ENCODE data around the gene JAG2. TPM values are rescaled to one million over a fixed set of nuclear protein-coding genes. Genes with fewer than 3 reads are reported as not detected.

Gene JAG2
- total and polyA plus RNA-seq, 2 experiments from 2014 or later: 12.4 to 30.7 TPM

GRCh38 chr14:105213361-105213760 lies 44.8 kb upstream of the JAG2 start:
- Histone ChIP-seq H3K27me3 (no peaks in the 10 kb centered on the region), H3K4me3 (no peak overlapping the region), H3K36me3 (peaks cover 10% of the 10 kb centered on the region), H3K9me3 (ENCODE audit: low read depth) (no peaks in the 10 kb centered on the region), H3K27ac (no peak overlapping the region), H3K4me1 (ENCODE audit: low read depth) (no peaks in the 10 kb centered on the region)
- DNase-seq (ENCODE audit: low read depth in 1 of 2, low spot score in 1 of 2): no peak
- TF ChIP-seq CTCF (IDR thresholded peaks at IDR 0.05; ENCODE audit: low read depth, low read length): no peak

GRCh38 chr14:105212541-105213300 lies 44.1 kb upstream of the JAG2 start:
- H3K4me3 ChIP-seq: no peak overlapping the region
- H3K4me1 ChIP-seq (ENCODE audit: low read depth): no peaks in the 10 kb centered on the region
- H3K27ac ChIP-seq: no peak overlapping the region
- no peak for TF ChIP-seq CTCF (IDR thresholded peaks at IDR 0.05; ENCODE audit: low read depth, low read length)
- H3K9me3 ChIP-seq (ENCODE audit: low read depth): no peaks in the 10 kb centered on the region
- no peaks in the 10 kb centered on the region for H3K27me3 ChIP-seq
- peaks cover 8% of the 10 kb centered on the region for H3K36me3 ChIP-seq
- no peak for DNase-seq (ENCODE audit: low read depth in 1 of 2, low spot score in 1 of 2)

GRCh38 chr14:105211758-105212089 lies 43.1 kb upstream of the JAG2 start:
- no peaks in the 10 kb centered on the region for H3K4me1 ChIP-seq (ENCODE audit: low read depth)
- no peaks in the 10 kb centered on the region for H3K27me3 ChIP-seq
- H3K9me3 ChIP-seq (ENCODE audit: low read depth): no peaks in the 10 kb centered on the region
- no peak overlapping the region for H3K27ac ChIP-seq
- peaks cover 3% of the 10 kb centered on the region for H3K36me3 ChIP-seq
- TF ChIP-seq CTCF (IDR thresholded peaks at IDR 0.05; ENCODE audit: low read depth, low read length): no peak
- no peak overlapping the region for H3K4me3 ChIP-seq
- no peak for DNase-seq (ENCODE audit: low read depth in 1 of 2, low spot score in 1 of 2)

GRCh38 chr14:105211086-105211757 lies 42.6 kb upstream of the JAG2 start:
- no peak for TF ChIP-seq CTCF (IDR thresholded peaks at IDR 0.05; ENCODE audit: low read depth, low read length)
- no peak overlapping the region for H3K4me3 ChIP-seq
- no peaks in the 10 kb centered on the region for H3K9me3 ChIP-seq (ENCODE audit: low read depth)
- H3K36me3 ChIP-seq: peaks cover 3% of the 10 kb centered on the region
- no peaks in the 10 kb centered on the region for H3K4me1 ChIP-seq (ENCODE audit: low read depth)
- DNase-seq (ENCODE audit: low read depth in 1 of 2, low spot score in 1 of 2): no peak
- no peaks in the 10 kb centered on the region for H3K27me3 ChIP-seq
- H3K27ac ChIP-seq: no peak overlapping the region

GRCh38 chr14:105210266-105211025 lies 41.9 kb upstream of the JAG2 start:
- no peak overlapping the region for H3K27ac ChIP-seq
- peaks cover 3% of the 10 kb centered on the region for H3K36me3 ChIP-seq
- no peak overlapping the region for H3K4me3 ChIP-seq
- no peak for TF ChIP-seq CTCF (IDR thresholded peaks at IDR 0.05; ENCODE audit: low read depth, low read length)
- no peaks in the 10 kb centered on the region for H3K27me3 ChIP-seq
- no peaks in the 10 kb centered on the region for H3K4me1 ChIP-seq (ENCODE audit: low read depth)
- DNase-seq (ENCODE audit: low read depth in 1 of 2, low spot score in 1 of 2): no peak
- no peaks in the 10 kb centered on the region for H3K9me3 ChIP-seq (ENCODE audit: low read depth)
